Measurements from ENCODE around the gene NOP53.
"Not testable (repeated sequence)": the region's sequence is repeated elsewhere in the genome, so short reads cannot be mapped to it uniquely, and the experiment has no call there.

NOP53 gene

DNA sequence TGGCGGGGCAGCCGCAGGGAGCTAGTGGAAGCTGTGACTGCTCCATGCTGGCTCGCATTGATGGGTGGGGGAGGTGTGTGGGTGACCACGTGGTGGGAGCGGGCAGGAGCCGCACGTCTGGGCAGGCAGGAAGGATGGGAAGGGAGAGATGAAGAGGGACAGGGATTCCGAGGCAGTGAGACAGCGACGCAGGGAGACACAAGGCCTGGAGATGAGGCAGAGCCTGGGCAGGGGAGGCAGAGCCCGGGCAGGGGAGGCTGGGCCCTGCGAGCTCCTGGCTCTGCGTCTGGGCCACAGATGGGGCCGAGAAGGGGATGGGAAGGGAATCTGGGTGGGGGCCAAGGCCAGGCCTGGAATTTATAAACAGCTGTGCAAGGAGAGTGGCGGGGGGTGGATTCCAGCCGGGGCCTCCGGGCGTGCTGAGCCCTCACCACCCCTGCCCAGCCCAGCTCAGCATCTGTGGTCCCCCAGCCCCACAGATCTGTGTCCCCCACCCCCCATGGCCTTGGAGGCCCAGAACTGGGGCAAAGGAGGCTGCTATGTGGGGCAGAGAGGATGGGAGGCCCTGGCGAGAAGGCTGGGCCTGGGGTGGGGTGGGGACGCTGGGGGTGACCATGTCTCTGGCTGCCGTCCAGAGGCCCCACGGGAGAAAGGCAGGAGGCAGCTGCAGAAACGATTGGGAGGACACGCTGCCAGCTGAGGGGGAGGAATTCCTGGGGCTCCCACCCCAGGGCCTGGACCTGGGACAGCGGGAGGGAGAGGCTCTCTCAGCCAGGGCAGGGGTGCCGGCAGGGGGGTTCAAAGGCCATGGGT, 26.1 kb upstream of the NOP53 start:
- TF ChIP-seq, protein P1, sequence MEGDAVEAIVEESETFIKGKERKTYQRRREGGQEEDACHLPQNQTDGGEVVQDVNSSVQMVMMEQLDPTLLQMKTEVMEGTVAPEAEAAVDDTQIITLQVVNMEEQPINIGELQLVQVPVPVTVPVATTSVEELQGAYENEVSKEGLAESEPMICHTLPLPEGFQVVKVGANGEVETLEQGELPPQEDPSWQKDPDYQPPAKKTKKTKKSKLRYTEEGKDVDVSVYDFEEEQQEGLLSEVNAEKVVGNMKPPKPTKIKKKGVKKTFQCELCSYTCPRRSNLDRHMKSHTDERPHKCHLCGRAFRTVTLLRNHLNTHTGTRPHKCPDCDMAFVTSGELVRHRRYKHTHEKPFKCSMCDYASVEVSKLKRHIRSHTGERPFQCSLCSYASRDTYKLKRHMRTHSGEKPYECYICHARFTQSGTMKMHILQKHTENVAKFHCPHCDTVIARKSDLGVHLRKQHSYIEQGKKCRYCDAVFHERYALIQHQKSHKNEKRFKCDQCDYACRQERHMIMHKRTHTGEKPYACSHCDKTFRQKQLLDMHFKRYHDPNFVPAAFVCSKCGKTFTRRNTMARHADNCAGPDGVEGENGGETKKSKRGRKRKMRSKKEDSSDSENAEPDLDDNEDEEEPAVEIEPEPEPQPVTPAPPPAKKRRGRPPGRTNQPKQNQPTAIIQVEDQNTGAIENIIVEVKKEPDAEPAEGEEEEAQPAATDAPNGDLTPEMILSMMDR (conservative IDR thresholded peaks at IDR 0.05; ENCODE audit: control insufficient read depth, insufficient read depth, low read depth, low read length) = no peak
- peak overlapping the region; percentile 13 for H3K4me3 ChIP-seq (ENCODE audit: control insufficient read depth, low read depth, low read length)
- DNase-seq (ENCODE audit: low read depth) = peak; percentile 99

DNA sequence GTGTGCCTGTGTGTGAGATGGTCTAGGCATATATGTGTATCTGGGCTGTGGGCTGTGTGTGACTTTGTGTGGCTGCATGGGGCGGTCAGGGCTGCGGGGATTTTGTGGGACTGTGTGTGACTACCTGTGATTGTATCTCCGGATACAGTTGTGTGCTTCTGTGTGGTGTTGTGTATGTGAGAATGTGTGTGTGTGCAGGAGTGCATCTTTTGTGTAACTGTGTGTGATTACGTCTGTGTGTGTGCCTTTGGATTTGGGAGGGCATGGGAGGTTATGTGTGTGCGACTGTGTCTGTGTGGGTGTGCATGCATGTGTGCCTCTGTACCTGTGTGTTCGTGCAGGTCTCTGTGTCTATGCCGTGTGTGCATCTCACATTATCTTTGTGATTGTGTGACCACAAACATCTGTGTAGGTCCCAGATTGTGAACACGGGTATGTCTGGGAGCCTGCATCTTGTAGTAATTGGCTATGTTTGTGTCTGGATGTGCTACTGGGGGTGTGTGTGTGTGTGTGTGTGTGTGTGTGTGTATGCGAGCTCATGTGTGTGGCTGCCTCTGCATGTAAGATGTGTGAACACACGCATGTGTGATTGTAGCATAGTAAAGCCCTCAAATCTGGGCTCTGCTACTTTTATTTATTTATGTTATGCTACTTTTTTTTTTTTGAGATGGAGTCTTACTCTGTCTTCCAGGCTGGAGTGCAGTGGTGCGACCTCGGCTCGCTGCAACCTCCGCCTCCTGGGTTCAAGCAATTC, 24.5 kb upstream of the NOP53 start:
- H3K4me3 ChIP-seq (ENCODE audit: control insufficient read depth, low read depth, low read length) = no peak overlapping the region
- TF ChIP-seq, protein P1 (conservative IDR thresholded peaks at IDR 0.05; ENCODE audit: control insufficient read depth, insufficient read depth, low read depth, low read length) = no peak
- peak; percentile 8 for DNase-seq (ENCODE audit: low read depth)

DNA sequence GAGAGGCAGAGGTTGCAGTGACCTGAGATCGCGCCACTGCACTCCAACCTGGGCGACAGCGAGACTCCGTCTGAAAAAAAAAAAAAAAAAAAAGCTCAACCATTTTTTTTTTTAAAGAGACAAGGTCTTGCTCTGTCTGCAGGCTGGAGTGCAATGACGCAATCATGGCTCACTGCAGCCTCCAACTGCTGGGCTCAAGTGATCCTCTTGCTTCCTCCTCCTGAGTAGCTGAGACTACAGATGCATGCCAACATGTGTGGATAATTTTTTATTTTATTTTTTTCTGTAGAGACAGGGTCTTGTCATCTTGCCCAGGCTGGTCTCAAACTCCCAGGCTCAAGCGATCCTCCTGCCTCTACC, 21.8 kb upstream of the NOP53 start:
- H3K4me3 ChIP-seq (ENCODE audit: control insufficient read depth, low read depth, low read length) = peak overlapping the region; percentile 5
- TF ChIP-seq, protein P1 (conservative IDR thresholded peaks at IDR 0.05; ENCODE audit: control insufficient read depth, insufficient read depth, low read depth, low read length) = no peak
- DNase-seq (ENCODE audit: low read depth) = peak; percentile 94

DNA sequence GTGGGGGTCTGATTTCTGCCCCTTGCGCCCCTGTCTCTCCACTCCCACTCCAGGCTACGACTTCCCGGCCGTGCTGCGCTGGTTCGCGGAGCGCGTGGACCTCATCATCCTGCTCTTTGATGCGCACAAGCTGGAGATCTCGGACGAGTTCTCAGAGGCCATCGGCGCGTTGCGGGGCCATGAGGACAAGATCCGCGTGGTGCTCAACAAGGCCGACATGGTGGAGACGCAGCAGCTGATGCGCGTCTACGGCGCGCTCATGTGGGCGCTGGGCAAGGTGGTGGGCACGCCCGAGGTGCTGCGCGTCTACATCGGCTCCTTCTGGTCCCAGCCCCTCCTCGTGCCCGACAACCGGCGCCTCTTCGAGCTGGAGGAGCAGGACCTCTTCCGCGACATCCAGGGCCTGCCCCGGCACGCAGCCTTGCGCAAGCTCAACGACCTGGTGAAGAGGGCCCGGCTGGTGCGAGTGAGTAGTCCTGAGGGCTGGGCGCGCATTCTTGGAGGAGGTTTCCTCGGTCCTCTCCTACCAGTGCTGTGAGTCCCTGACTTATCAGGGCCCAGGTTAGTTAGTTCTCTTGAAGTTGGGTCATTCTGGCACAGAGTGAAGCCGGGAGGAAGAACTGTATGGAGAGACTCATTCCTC, 19.5 kb upstream of the NOP53 start:
- H3K4me3 ChIP-seq (ENCODE audit: control insufficient read depth, low read depth, low read length) = no peak overlapping the region
- DNase-seq (ENCODE audit: low read depth) = no peak

DNA sequence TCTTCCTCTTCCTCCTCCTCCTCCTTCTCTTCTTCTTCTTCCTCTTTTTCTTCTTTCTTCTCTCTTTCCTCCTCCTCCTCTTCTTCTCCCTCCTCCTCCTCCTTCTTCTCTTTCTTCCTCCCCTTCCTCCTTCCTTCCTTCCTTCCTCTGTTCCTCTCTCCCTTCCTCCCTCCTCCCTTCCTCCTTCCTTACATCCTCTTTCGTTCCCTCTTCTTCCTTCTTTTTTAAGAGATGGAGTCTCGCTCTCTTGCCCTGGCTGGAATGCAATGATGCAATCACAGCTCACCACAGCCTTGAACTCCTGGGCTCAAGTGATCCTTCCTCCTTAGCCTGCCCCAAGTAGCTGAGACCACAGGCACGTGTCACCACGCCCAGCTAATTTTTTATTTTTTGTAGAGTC, 18.9 kb upstream of the NOP53 start:
- TF ChIP-seq, protein P1 (conservative IDR thresholded peaks at IDR 0.05; ENCODE audit: control insufficient read depth, insufficient read depth, low read depth, low read length) = no peak
- peak; percentile 73 for DNase-seq (ENCODE audit: low read depth)
- H3K4me3 ChIP-seq (ENCODE audit: control insufficient read depth, low read depth, low read length) = no peak overlapping the region

More for the DNA sequence above, 19.5 kb upstream of the NOP53 start:
- TF ChIP-seq, protein P1 (conservative IDR thresholded peaks at IDR 0.05; ENCODE audit: control insufficient read depth, insufficient read depth, low read depth, low read length) = no peak

DNA sequence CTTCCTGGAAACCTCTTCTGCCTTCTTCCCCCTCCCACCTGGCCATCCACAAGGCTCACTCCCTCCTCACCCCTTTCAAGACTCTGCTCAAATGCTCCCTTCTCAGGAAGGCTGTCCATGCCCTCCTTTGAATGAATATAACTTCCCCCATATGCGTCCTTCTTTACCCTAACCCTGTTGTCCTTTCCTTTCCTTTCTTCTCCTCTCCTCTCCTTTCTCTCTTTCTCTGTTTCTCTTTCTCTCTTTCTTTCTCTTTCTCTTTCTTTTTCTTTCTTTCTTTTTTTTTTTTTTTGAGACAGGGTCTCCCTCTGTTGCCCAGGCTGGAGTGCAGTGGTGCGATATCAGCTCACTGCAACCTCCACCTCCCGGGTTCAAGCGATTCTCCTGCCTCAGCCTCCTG, 17.1 kb upstream of the NOP53 start:
- H3K4me3 ChIP-seq (ENCODE audit: control insufficient read depth, low read depth, low read length); DNase-seq (ENCODE audit: low read depth): not testable (repeated sequence)

DNA sequence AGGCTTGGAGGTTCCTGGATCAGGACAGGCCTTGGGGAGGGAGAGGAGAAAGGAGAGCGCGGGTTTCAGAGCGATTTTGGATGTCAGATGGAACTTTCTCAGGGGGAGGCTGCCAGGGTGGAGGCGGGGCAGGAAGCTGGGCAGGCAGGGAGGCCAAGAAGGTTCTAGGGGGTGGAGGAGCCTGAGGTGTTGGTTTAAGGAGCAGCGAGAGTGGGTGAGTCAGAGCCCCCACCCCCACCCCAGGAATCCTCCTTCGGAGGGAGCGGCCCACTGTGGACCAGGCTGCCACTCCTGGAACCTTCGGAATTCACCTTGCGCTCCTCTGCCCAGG, 15.9 kb upstream of the NOP53 start:
- H3K4me3 ChIP-seq (ENCODE audit: control insufficient read depth, low read depth, low read length) = no peak overlapping the region
- TF ChIP-seq, protein P1 (conservative IDR thresholded peaks at IDR 0.05; ENCODE audit: control insufficient read depth, insufficient read depth, low read depth, low read length) = no peak
- DNase-seq (ENCODE audit: low read depth) = peak; percentile 85
